Right lobe of liver (tissue), 6 donors: ENCODE data around the gene AKTIP. TPM values are rescaled to one million over a fixed set of nuclear protein-coding genes. Genes with fewer than 3 reads are reported as not detected.

Experiments
- ATAC-seq, 4 donors: fragments of 200-7000 bp; cut with Tn5 transposase; one replicate each; pipeline ENCODE4 v1.9.1; 2020; ENCODE audit warnings: mild to moderate bottlenecking in 4 of 4, moderate library complexity in 4 of 4
- DNase-seq, 3 donors: peaks; one replicate each; pipeline ENCODE4 v3.0.0-alpha.2; 2020
- H3K27ac ChIP-seq, 3 donors: fragments of 200-600 bp; one replicate each; pipeline ENCODE4 v1.8.0; 2022
- H3K27me3 ChIP-seq, 2 donors: fragments of 200-600 bp; one replicate each; pipeline ENCODE4 v1.8.0; 2022
- H3K36me3 ChIP-seq, 4 donors: fragments of 200-600 bp; sonication (generic) in 1 of 4; one replicate each; pipeline versions ENCODE4 v1.5.1 to v1.8.0; 2017 to 2022; ENCODE audit warnings: control low read depth in 1 of 4
- H3K4me1 ChIP-seq, 4 donors: fragments of 200-600 bp; sonication (generic) in 1 of 4; one replicate each; pipeline versions ENCODE4 v1.5.1 to v1.8.0; 2017 to 2022; ENCODE audit warnings: control low read depth in 1 of 4
- H3K4me3 ChIP-seq, 3 donors: fragments of 200-600 bp; one replicate each; pipeline ENCODE4 v1.8.0; 2022
- H3K9me3 ChIP-seq, 4 donors: fragments of 200-600 bp; sonication (generic) in 1 of 4; one replicate each; pipeline versions ENCODE4 v1.5.1 to v1.8.0; 2017 to 2022; ENCODE audit warnings: control low read depth in 1 of 4
- POLR2A ChIP-seq: fragments of 450-650 bp; IDR thresholded peaks from one replicate; pipeline ENCODE4 v1.6.1; 2017; ENCODE audit warnings: antibody characterized with exemption, mild to moderate bottlenecking
- WGBS: methylation state at CpG from one replicate; pipeline ENCODE4 v1.1.6; 2018; ENCODE audit warnings: low coverage, low lambda C conversion rate; ENCODE audit not compliant: insufficient coverage; ENCODE audit errors: missing lambda C conversion rate; 5-methylcytosine and 5-hydroxymethylcytosine counted together
- intact Hi-C, 2 donors: fragments of 100-400 bp; cut with DNase I; formaldehyde crosslinking; loops; one replicate each; pipeline versions ENCODE4 v1.11.2 to v1.14.1; 2022
- total RNA-seq, 6 experiments: library from RNA; depleted of rRNA in 2 of 6; stranded (reverse); fragments of >200 nt in 2 of 6; fragmentation: NEBNext Ultra II Directional in 3 of 6; extraction: Animal tissue kit (Norgen Biotek cat#: 25700) in 3 of 6; gene quantifications; one replicate each; pipeline versions ENCODE4 v1.1.0 to v1.2.4, GENCODE V29; 2016 to 2023
- TF ChIP-seq, protein P1 (sequence below), 4 donors: fragments of 200-600 bp in 3 of 4; fragments of 450-650 bp in 1 of 4; IDR thresholded peaks; one replicate each; pipeline versions ENCODE4 v1.5.1 to v1.8.0; 2016 to 2022; ENCODE audit warnings: antibody characterized with exemption in 4 of 4, mild to moderate bottlenecking in 2 of 4
- donor health status: DM: no; HTN: yes; CAD: no.
- donor health status: DM: no; HTN: no; CAD: no.
- donor health status: DM: no; HTN: no; CAD: no.
- donor health status: DM: no; HTN: yes; CAD: no.
- donor health status: DM: no; HTN: yes; CAD: no.

AKTIP gene
- total RNA-seq, 6 experiments from 2014 or later, result 23.3 to 42.4 (median 26.5) TPM

GRCh38 chr16:53501216-53501859 is 1.7 kb downstream of the AKTIP start:
- peaks cover 0 to 25% (median 13%) of the 10 kb centered on the region in 4 donors for H3K4me1 ChIP-seq
- WGBS, result 32% methylated on average over 9 of the region's 9 CpGs
- no peaks in the 10 kb centered on the region for H3K27me3 ChIP-seq
- DNase-seq, result no peak
- no peaks in the 10 kb centered on the region for H3K9me3 ChIP-seq
- intact Hi-C loops, result loop anchor here in 1 of 2 donors (10.0 kb wide), 1 partner anchor 67 kb away; the partner anchor contains the start of gene RBL2
- TF ChIP-seq, protein P1, sequence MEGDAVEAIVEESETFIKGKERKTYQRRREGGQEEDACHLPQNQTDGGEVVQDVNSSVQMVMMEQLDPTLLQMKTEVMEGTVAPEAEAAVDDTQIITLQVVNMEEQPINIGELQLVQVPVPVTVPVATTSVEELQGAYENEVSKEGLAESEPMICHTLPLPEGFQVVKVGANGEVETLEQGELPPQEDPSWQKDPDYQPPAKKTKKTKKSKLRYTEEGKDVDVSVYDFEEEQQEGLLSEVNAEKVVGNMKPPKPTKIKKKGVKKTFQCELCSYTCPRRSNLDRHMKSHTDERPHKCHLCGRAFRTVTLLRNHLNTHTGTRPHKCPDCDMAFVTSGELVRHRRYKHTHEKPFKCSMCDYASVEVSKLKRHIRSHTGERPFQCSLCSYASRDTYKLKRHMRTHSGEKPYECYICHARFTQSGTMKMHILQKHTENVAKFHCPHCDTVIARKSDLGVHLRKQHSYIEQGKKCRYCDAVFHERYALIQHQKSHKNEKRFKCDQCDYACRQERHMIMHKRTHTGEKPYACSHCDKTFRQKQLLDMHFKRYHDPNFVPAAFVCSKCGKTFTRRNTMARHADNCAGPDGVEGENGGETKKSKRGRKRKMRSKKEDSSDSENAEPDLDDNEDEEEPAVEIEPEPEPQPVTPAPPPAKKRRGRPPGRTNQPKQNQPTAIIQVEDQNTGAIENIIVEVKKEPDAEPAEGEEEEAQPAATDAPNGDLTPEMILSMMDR (IDR thresholded peaks at IDR 0.05), result no peak
- TF ChIP-seq POLR2A, result no peak
- peak overlapping the region in 2 of 3 donors; percentile 86 to 89 for H3K4me3 ChIP-seq
- H3K36me3 ChIP-seq, result peaks cover 0 to 22% (median 9%) of the 10 kb centered on the region in 4 donors
- ATAC-seq, result no peak
- no peak overlapping the region for H3K27ac ChIP-seq

DNA sequence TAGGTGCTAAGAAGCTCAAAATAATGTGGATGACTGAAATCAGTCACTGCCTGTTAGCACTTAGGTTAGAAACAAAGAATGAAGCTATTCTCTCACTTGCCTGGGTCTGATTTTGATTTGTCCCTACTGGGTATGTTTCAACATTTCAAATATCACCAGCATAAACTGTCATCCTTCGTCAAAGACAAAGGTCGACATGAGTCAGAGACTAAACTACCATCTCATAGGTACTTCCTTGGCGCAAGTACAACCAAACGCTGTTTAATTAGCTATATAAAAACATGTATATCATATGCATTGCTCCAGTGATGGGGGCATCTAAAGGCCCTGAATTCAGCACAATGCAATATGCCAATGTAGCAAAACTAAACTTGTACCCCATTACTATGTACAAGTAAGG is 4.0 kb downstream of the AKTIP start:
- peaks cover 0 to 21% (median 7%) of the 10 kb centered on the region in 4 donors for H3K4me1 ChIP-seq
- H3K36me3 ChIP-seq, result peaks cover 0 to 41% (median 23%) of the 10 kb centered on the region in 4 donors
- intact Hi-C loops, result no loop called here
- TF ChIP-seq, protein P1 (IDR thresholded peaks at IDR 0.05), result no peak
- peak; percentile 16 for TF ChIP-seq POLR2A
- peak overlapping the region in 2 of 3 donors; percentile 1 to 47 for H3K27ac ChIP-seq
- H3K27me3 ChIP-seq, result no peaks in the 10 kb centered on the region
- no peak for DNase-seq
- peak in 1 of 4 donors; percentile 2 for ATAC-seq
- WGBS, result 55% methylated on average over 4 of the region's 4 CpGs
- no peak overlapping the region for H3K4me3 ChIP-seq
- H3K9me3 ChIP-seq, result no peaks in the 10 kb centered on the region

DNA sequence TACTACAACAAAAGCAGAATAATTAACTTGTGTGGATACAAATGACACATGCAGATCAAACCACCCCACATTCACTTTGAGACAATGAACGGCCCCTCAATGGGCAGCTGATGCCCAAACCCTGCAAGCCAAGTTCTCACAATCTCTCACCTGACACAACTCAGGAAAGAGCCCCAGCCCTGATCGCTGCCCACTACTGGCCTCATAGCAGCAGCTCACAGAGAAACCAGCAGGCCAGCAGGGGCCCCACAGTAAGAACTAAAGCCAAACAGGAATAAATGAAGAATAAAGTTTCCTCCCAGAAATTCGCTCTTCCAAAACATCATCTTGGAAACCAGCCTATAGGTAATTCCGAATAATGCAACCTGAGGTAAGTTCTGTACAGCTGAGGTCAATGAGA is 7.7 kb downstream of the AKTIP start:
- ATAC-seq (no peak), DNase-seq (no peak)
- TF ChIP-seq, protein P1 (IDR thresholded peaks at IDR 0.05), result no peak
- no peak for TF ChIP-seq POLR2A
- Histone ChIP-seq H3K9me3 (no peaks in the 10 kb centered on the region), H3K4me3 (no peak overlapping the region), H3K36me3 (peaks cover 0 to 76% (median 38%) of the 10 kb centered on the region in 4 donors), H3K27me3 (no peaks in the 10 kb centered on the region), H3K27ac (no peak overlapping the region), H3K4me1 (peaks cover 0 to 2% (median 0%) of the 10 kb centered on the region in 4 donors)
- WGBS, result 97% methylated on average over 2 of the region's 4 CpGs
- intact Hi-C loops, result no loop called here

DNA sequence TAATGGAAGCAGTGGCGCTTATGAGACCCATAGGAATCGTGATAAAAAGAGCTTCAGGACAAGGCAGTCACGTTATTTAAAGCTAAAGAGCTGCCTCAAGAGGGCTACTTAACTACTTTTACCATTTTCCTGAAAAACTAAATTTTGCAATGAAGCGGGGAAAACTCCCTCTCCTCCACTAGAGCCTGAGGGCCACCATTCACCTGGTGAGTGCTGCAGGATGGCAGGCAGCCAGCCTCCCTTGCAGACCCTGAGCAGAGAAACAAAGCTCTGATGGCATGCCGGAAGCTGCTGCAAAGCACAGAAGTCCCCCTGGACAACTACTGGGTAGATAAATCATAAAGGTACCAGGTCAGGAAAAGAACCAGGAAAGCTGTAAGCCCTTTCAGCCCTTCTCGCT is 8.4 kb downstream of the AKTIP start:
- intact Hi-C loops, result no loop called here
- Histone ChIP-seq H3K36me3 (peaks cover 0 to 83% (median 41%) of the 10 kb centered on the region in 4 donors), H3K4me3 (no peak overlapping the region), H3K27me3 (no peaks in the 10 kb centered on the region), H3K9me3 (no peaks in the 10 kb centered on the region), H3K27ac (no peak overlapping the region), H3K4me1 (no peaks in the 10 kb centered on the region)
- TF ChIP-seq, protein P1 (IDR thresholded peaks at IDR 0.05), result no peak
- no peak for TF ChIP-seq POLR2A
- DNase-seq, result no peak
- no peak for ATAC-seq
- WGBS, result 92% methylated on average over 6 of the region's 6 CpGs
